Activated CD8-positive, alpha-beta memory T cell treated with anti-CD3 and anti-CD28 coated beads for 24 hours (primary cell): ENCODE results near the gene SP2.
"Not testable (repeated sequence)": the region's sequence is repeated elsewhere in the genome, so short reads cannot be mapped to it uniquely, and the experiment has no call there.

Experiments
- DNase-seq: peaks from one replicate; pipeline ENCODE4 v3.0.0-alpha.2; 2020

The SP2 gene

GRCh38 chr17:47894498-47895346 is 1.3 kb upstream of the SP2 start:
- no peak for DNase-seq

- DNase-seq, result no peak
Measured at GRCh38 chr17:47895347-47895855, 635 bp upstream of the SP2 start.

DNA sequence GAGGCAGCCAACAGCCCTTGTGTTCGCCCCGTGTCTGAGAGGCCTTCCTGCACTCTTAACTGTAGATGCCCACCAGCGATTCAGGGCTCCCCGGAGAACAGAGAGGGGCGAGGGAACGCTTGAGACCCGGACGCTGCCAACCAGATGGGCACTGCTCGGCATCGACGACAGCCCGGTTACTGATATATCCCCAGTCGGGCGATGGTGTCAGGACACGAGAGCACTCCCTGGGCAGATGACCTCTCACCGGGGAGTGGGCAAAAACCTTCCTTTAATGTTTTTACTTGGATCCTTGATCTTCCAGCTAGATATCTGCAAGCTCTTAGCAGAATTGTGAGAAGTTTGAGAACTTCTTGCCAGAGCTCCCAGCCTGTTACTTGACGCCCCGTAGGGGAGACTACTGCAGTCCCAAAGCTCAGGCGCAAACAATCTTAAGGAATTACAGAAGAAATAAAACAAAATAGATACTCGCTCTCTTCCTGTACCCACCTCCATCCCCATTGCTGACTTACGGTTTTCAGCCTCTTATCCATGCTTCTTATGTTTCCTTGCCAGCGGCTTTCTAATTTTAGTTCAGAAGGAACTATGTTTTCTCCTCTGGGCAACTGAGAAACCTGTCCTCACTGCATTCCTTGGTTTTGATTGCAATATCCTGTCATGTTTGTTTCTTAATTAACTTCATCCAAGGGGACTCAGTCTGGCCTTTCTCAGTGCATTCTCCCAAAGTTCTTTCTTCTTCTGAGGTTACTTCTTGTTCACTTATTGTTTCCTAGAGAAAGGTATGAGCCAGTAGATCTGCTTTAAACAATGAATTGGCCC is 845 bp downstream of the SP2 start:
- DNase-seq, result no peak

DNA sequence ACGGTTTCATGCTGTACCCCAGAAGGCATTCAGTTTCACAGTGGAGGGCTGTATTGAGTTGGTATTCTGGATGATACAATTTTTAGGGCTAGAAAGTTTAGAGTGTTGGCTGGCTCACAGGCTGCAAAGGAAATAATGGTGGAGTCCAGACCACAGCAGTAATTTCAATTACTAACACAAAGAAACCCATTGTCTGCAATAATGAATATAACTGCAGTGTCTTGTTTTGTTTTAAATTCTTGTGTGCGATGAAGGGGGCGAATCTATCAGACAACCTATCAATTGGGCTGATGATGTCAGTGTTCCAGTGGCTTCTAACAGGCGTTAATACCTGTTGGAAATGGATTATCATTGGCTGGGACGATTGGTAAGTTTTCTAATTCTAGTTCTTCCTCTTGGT is 1.5 kb downstream of the SP2 start:
- DNase-seq, result no peak

GRCh38 chr17:47898241-47898640 is 2.2 kb downstream of the SP2 start:
- no peak for DNase-seq

- DNase-seq, result no peak
Measured at GRCh38 chr17:47899643-47900042, 3.6 kb downstream of the SP2 start.

DNA sequence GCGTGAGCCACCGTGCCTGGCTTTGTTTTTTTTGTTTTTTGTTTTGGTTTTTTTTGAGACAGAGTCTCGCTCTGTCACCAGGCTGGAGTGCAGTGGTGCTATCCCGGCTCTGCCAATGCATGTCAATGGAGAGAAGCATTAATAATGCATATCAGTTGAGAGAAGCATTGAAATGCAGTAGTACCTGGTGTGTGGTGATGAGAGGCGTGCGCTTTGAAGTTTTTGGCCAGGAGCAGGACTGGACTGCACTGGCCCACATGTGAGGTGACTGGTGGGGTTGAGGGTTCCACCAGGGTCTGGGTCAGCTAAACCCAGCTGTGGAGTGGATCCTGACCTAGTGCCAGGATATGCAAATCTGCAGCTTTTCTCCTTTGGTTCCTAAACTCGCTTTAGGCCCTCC is 5.4 kb downstream of the SP2 start:
- DNase-seq, result no peak

GRCh38 chr17:47902039-47902744 is 6.2 kb downstream of the SP2 start:
- DNase-seq, result no peak

GRCh38 chr17:47905221-47905733 is 9.2 kb downstream of the SP2 start:
- DNase-seq, result no peak

DNA sequence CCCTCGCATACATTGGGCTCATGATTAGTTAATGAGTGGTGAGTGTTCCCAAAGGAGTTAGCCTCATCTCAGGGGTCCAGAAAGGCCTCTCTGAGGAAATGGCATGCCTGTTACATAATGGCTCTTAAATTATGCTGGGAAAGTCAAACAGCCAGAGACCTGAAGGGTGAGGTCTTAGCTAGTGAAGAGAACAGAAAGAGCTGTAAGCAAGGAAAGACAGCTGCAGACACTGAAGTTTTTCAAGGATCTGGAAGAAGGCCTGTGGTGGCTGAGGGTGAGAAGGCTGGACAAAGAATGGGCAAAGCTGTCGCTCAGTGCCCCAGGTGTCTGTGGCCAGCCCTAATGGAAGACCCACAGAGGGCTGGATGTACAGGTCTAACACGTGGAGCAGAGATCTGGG is 10.4 kb downstream of the SP2 start:
- no peak for DNase-seq

DNA sequence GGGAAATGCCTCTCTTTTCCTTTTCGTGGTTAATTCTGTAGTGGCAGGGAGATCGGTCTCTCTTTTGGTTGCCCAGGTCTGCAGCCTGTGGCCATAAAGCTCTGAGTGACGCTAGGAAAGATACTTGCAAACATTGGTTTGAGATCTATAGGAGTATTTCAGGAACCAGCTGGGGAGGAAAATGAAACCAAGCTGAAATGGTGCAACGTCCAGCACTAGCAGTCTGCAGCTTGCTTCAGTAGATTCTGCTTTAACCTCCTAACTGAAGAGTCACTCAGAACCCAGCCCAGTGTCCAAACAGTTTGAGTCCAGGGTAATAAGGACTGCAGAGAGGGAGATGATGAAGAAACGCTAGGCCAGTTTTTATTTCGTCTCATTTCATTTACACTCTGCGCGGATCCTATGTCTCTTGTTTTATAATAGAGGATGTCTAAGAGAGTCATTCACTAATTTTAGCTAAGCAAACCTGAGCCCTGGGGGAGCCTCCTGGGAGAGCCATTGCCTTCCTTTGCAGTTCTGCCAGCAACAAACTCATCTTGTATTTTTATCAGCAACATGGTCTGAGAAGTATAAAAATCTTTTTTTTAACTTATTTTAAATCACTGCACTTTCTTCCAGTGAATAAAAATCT is 12.0 kb downstream of the SP2 start:
- no peak for DNase-seq

DNA sequence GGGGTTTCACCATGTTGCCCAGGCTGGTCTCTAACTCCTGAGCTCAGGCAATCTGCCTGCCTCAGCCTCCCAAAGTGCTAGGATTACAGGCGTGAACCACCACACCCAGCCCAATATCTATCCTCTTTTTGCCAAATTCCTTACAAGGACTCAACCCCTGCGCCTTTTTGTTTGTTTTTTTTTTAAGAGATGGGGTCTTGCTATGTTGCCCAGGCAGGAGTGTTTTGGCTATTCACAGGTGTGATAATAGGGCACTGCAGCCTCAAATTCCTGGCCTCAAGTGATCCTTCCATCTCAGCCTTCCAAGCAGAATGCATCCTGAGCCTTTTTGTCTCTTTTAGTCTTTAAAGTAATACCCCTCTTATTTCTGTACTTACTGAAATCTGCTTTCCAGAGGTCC is 17.0 kb downstream of the SP2 start:
- no peak for DNase-seq

DNA sequence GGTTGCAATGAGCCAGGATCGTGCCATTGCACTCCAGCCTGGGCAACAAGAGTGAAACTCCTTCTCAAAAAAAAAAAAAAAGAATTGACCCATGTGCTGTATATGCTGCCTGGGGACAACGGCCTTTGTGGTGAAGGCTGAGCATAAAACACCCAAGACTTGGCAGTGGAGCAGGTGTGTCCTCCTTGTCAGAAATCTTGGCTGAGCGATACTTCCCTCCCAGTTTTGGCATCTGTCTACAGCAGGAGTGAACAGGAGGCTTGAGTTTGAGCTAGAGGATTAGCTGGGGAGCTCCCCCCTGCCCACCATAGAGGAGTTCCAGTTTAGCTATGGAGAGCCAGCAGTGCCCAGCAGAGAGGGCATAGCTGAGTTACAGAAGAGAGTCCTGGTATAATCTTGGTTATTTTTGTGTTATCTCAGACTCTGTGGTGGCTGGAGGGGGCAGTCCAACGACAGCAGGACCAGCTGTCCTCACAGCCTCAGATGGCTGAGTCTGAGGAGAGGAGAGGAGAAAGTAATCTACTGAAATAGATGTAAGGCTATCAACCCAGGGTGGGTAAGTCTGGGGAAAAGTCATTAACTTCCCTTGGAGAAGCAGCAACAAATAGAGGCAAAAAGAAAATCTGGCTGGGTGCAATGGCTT is 18.4 kb downstream of the SP2 start:
- DNase-seq, result no peak

- no peak for DNase-seq
Measured at GRCh38 chr17:47915776-47916398, 19.9 kb downstream of the SP2 start.

GRCh38 chr17:47916489-47917208 is 20.6 kb downstream of the SP2 start:
- DNase-seq, result no peak

- no peak for DNase-seq
Measured at GRCh38 chr17:47917581-47917980, 21.5 kb downstream of the SP2 start.

DNA sequence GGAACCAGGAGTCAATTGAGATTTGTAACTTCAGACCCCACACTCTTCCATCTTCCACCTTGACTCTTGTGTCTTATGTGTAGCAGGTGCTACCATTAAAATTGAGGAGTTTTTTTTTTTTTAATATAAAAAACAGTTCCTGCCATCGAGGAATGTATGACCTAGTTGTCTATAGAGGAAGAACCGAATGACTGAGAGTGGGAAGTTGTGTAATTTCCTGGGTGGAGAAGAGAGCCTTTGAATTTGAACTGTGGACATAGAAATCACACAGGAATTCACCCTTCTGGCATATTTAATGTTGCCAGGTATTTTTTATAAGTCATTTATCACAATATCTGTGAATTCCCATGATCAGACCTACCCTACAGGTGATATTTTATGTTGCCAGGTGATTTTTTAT is 22.0 kb downstream of the SP2 start:
- no peak for DNase-seq

GRCh38 chr17:47918991-47919390 is 23.0 kb downstream of the SP2 start:
- no peak for DNase-seq

DNA sequence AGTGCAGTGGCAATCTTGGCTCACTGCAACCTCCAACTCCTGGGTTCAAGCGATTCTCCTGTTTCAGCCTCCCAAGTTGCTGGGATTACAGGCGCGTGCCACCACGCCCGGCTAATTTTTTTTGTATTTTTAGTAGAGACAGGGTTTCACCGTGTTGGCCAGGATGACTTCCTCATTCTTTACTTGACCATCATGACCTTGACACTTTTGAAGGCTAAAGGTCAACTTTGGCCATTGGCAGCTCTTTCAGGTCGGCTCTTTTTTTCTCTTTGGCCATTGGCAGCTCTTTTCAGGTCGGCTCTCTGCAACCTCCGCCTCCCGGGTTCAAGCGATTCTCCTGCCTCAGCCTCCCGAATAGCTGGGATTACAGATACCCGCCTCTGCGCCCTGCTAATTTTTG is 23.9 kb downstream of the SP2 start:
- DNase-seq, result not testable (repeated sequence)

DNA sequence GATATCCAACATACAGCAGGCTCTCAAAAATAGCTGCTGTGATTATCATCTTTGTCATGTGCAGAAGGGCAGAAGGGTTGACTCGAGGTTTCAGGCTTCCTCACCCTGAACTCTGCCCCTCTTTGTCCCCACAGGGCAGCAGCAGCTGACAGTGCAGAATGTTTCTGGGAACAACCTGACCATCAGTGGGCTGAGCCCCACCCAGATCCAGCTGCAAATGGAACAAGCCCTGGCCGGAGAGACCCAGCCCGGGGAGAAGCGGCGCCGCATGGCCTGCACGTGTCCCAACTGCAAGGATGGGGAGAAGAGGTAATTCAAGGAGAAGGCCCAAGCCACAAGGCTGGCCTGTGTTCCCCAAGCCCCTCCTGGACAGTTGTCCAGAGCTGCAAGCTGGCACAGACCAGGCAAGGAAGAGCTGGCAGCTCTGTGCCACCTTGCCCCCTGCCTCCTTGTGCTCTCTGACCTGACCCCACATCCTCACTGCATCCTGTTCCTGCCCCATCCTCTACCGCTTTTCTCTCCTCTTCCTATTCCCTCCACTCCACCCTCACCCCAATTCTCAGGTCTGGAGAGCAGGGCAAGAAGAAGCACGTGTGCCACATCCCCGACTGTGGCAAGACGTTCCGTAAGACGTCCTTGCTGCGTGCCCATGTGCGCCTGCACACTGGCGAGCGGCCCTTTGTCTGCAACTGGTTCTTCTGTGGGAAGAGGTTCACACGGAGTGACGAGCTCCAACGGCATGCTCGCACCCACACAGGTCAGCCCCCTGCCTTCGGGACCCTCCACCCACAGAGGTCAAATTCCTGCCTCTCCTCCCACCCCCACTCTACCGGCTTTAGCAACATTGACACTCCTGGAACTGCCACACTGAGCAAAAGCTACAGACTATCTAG is 29.0 kb downstream of the SP2 start:
- no peak for DNase-seq
